Measurements from ENCODE around the gene EXOC8. TPM values are rescaled to one million over a fixed set of nuclear protein-coding genes. Genes with fewer than 3 reads are reported as not detected.

Gene EXOC8
- total RNA-seq = 32.5 and 32.6 TPM in 2 replicates
- total RNA-seq (2013) = 19.7 TPM
- 10.0 and 11.8 TPM in 2 replicates for polyA plus RNA-seq
- 20.8 and 29.5 TPM in 2 replicates for polyA minus RNA-seq

GRCh38 chr1:231337472-231338269 is at the start of gene EXOC8:
Gene EXOC8, minus strand, starts transcription at chr1:231337852. Its CDS starts 107 bp downstream, at chr1:231337745.
- intact Hi-C loops (cut with micrococcal nuclease) = loop anchor here (1.0 kb wide), 5 partner anchors 20 to 695 kb away; partner anchors contain the start of genes COG2, EGLN1, GNPAT and TSNAX

More at GRCh38 chr1:231337472-231338269, at the start of gene EXOC8:
- Mint-ChIP-seq H3K9me3 (ENCODE audit: insufficient read depth) (no peaks in the 10 kb centered on the region), H3K4me3 (peak within 1 kb of the TSS; percentile 99), H3K27ac (peak within 1 kb of the TSS; percentile 100), H3K4me1 (peaks cover 59% of the 10 kb centered on the region), H3K27me3 (peaks cover 3% of the 10 kb centered on the region)
- TF ChIP-seq EZH2 (IDR thresholded peaks at IDR 0.05; ENCODE audit: borderline replicate concordance, insufficient read depth, low read depth, low read length, poor library complexity, severe bottlenecking) (no peak), CTCF (IDR thresholded peaks at IDR 0.05) (no peak)
- Histone ChIP-seq H2AFZ (ENCODE audit: insufficient read depth, low read depth, low read length, poor library complexity, severe bottlenecking) (peak within 1 kb of the TSS; percentile 99), H3K4me1 (ENCODE audit: control insufficient read depth in 2 of 2, insufficient read depth in 2 of 2, low read length in 2 of 2) (peaks cover 46 to 54% of the 10 kb centered on the region in 2 donors), H4K20me1 (ENCODE audit: control insufficient read depth, insufficient read depth, low read length, poor library complexity, severe bottlenecking) (peaks cover 27% of the 10 kb centered on the region), H3K9ac (ENCODE audit: low read length) (peak within 1 kb of the TSS; percentile 99), H3K79me2 (ENCODE audit: control insufficient read depth, insufficient read depth, low read length) (peaks cover 84% of the 10 kb centered on the region), H3K27me3 (replicated peaks in 1 of 4; ENCODE audit: control extremely low read depth in 1 of 4, control insufficient read depth in 3 of 4, insufficient read depth in 4 of 4, low read length in 3 of 4) (no peaks in the 10 kb centered on the region), H3K36me3 (replicated peaks in 1 of 2; ENCODE audit: control extremely low read depth in 1 of 2, control insufficient read depth in 1 of 2, extremely low read depth in 1 of 2, insufficient read depth in 2 of 2, low read length in 1 of 2) (peaks cover 0 to 7% of the 10 kb centered on the region in 2 experiments), H3K27ac (ENCODE audit: low read length in 2 of 2) (peak within 1 kb of the TSS; percentile 93 to 99), H3K4me2 (replicated peaks; ENCODE audit: low read depth, low read length, poor library complexity, severe bottlenecking) (peak within 1 kb of the TSS; percentile 88), H3K9me3 (ENCODE audit: control extremely low read depth in 1 of 3, control insufficient read depth in 2 of 3, insufficient read depth in 1 of 3, low read length in 2 of 3) (peaks cover 0 to 10% (median 0%) of the 10 kb centered on the region in 3 donors), H3K4me3 (ENCODE audit: control extremely low read depth in 1 of 5, extremely low read depth in 1 of 5, insufficient read depth in 1 of 5, low read depth in 2 of 5, low read length in 4 of 5) (peak within 1 kb of the TSS; percentile 68 to 96 (median 94))
- ATAC-seq (ENCODE audit: low read depth) (peak; percentile 83), DNase-seq (peak; percentile 99)
- WGBS (ENCODE audit: insufficient coverage) = under 1% methylated on average over 74 of the region's 74 CpGs
- ChIA-PET CTCF (interaction anchor here (0.8 to 2.5 kb wide), 10 partner anchors 16 to 1830 kb away, joined by 3 to 11 read pairs (median 5); partner anchors contain the start of genes EGLN1, NUP133 and TSNAX), POLR2A (interaction anchor here (0.6 to 1.3 kb wide), 4 partner anchors 84 to 1614 kb away, joined by 3 to 10 read pairs (median 6); partner anchors contain the start of gene TSNAX)

Measured in B cell (primary cell).